GM12864 (cell line): Measurements from ENCODE around the gene PCSK9.

Source experiments
- DNase-seq: peaks from one replicate; pipeline ENCODE4 v3.0.0-alpha.2; 2011; ENCODE audit warnings: low read depth
- H3K4me3 ChIP-seq: 2 replicates; pipeline ENCODE4 v1.5.1; 2011; ENCODE audit warnings: mild to moderate bottlenecking, low read depth, low read length, control low read depth
- TF ChIP-seq, protein P1 (sequence below): IDR thresholded peaks from 2 replicates; pipeline ENCODE4 v1.5.1; 2011; ENCODE audit warnings: low read depth, mild to moderate bottlenecking, moderate library complexity, low read length, control low read depth, inconsistent platforms; ENCODE audit errors: missing control alignments

The PCSK9 gene

GRCh38 chr1:55057956-55058298, 18.6 kb downstream of the PCSK9 start:
- TF ChIP-seq, protein P1, sequence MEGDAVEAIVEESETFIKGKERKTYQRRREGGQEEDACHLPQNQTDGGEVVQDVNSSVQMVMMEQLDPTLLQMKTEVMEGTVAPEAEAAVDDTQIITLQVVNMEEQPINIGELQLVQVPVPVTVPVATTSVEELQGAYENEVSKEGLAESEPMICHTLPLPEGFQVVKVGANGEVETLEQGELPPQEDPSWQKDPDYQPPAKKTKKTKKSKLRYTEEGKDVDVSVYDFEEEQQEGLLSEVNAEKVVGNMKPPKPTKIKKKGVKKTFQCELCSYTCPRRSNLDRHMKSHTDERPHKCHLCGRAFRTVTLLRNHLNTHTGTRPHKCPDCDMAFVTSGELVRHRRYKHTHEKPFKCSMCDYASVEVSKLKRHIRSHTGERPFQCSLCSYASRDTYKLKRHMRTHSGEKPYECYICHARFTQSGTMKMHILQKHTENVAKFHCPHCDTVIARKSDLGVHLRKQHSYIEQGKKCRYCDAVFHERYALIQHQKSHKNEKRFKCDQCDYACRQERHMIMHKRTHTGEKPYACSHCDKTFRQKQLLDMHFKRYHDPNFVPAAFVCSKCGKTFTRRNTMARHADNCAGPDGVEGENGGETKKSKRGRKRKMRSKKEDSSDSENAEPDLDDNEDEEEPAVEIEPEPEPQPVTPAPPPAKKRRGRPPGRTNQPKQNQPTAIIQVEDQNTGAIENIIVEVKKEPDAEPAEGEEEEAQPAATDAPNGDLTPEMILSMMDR = no peak
- no peak overlapping the region for H3K4me3 ChIP-seq
- no peak for DNase-seq

DNA sequence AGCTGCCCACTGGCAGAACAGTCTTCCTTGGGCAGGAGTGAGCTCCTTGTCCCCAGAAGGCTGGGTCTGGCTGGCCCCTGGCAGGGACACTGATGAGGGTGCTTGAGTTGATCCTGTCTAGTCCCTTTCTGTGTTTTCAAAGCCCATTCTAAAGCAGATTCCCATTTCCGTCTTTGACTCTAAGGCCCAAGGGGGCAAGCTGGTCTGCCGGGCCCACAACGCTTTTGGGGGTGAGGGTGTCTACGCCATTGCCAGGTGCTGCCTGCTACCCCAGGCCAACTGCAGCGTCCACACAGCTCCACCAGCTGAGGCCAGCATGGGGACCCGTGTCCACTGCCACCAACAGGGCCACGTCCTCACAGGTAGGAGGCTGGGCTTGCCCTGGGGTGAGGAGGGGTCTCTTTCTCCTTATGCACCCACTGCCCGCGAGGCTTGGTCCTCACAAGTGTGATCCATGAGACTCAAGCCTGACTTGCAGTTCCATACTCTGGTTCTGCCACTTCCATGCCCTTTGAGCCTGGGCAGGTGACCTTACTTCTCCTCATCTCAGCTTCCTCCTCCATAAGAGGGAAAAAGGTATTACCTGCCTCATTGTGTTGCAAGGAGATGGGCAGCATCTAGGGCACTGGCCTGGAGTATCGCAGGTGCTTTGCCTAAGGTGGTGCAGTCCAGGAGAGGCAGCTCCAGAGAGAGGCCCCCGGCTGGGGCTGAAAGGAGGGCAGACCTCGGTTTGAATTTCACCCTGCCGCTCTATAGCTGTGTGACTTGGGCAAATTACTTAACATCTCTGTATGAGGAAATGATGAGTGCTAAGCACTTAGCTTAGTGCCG, 20.2 kb downstream of the PCSK9 start:
- DNase-seq = no peak
- TF ChIP-seq, protein P1 = no peak
- H3K4me3 ChIP-seq = no peak overlapping the region

DNA sequence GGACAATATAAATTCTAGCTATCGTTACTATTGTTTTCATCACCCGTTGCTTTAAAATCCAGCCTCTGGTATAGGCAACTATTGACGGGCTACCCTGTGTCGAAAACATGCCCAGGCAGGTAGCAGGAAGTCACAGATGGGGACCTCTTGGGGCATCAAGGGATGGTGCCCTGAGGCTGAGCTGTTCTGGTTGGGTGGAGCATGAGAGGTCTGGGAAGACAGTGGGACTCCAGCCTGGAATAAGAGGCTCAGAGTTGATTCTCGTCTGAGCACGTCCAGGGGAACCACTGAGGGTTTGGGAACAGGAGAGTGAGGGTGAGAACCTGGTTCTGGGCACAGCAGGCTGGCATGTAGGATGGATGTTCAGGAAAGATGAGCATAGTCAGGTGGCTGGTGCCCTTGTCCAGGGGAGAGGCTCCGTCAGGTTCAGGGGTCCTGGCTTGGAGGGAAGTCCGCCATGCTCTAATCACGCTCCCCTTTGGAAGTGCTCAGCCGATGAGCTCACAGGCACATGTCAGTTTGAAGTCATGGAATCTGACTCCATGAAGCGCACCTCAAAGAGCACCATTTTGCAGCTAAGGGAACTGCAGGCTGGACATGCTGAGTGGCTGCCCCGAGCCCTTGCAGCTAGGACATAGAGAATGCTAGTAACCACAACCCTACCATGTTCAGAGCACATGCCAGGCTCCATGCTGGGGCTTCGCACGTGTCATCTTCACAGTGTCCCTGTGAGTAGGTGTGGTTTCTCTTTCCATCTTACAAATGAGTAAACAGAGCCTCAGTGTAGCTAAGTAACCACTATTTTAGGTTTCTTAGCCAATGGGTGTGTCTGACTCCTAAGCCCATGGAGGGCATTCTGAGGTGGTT, 21.0 kb downstream of the PCSK9 start:
- no peak for DNase-seq
- TF ChIP-seq, protein P1 = no peak
- H3K4me3 ChIP-seq = no peak overlapping the region

GRCh38 chr1:55061000-55061705, 21.8 kb downstream of the PCSK9 start:
- DNase-seq = no peak
- TF ChIP-seq, protein P1 = no peak
- no peak overlapping the region for H3K4me3 ChIP-seq

DNA sequence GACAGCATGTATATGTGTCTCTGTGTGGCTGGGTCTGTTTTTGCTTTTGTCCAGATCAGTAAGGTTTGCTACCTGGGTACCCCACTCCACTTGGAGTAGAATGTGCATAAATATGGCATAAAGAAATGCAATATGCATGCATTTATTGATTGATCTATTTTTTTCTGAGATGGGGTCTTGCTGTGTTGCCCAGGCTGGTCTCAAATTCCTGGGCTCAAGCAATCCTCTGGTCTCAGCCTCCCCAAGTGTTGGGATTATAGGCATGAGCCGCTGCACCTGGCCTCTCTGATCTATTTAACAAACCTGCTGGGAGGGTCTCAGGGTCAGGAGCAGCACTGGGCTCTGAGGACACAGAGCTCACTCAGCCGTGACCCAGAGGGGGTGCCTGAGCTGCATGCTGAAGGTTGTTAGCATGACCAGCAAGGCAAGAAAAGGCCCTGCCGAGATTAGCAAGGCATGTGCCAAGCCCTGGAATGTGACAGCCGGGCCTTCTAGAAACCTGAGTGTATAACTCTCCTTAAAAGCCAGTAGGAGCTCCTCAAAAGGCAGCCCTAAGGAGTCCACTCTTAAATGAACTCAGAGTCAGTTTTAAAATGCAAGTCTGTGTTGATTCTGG, 22.5 kb downstream of the PCSK9 start:
- TF ChIP-seq, protein P1 = no peak
- no peak for DNase-seq
- H3K4me3 ChIP-seq = no peak overlapping the region

DNA sequence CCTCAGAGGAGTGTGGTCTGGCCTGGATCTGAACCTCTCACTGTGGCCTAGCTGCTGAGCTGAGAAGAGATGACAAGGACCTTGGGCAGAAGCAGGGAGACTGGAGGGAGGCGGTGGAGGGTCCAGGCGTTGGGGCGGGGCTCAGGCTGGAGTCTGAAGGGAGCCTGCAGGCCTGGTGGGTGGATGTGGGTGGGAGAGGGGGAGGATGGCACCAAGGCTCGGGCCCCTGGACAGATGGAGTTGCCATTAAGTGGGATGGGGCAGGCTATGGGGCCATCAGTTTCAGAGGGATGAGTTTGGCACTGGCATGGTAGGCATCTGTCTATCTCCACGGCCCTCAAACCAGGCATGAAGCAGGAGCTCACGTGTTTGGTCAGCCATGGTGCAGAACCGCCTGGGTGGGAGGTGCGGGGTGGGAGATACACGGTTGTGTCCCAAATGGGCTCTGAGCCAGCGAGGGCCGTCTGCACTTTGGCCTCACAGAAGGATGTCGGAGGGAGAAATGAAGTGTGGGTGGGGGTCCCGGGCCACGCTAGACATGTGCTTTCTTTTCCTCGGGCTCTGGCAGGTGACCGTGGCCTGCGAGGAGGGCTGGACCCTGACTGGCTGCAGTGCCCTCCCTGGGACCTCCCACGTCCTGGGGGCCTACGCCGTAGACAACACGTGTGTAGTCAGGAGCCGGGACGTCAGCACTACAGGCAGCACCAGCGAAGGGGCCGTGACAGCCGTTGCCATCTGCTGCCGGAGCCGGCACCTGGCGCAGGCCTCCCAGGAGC, 23.6 kb downstream of the PCSK9 start:
- H3K4me3 ChIP-seq = no peak overlapping the region
- TF ChIP-seq, protein P1 = no peak
- no peak for DNase-seq
